Measurements from ENCODE around the gene PHF12.

DNA sequence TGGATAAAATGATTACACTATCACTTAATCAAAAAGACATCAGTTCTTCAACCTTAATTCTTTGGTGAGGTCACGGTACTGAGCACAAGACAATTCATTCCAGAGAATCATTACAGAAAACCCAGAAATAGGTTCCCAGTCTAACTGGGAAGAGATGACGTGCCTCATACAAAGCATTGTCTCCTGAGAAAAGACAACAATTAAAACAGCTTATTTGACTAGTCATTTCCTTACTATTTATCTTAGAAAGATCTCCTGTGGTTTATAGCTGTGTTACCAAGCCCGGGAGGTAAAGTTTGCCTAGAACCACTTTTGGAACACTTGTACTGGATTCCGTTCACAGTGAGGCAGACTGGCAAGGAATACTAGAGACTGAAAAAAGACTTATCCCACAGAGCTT, 5.1 kb downstream of the PHF12 start:
- no peak for TF ChIP-seq CTCF (IDR thresholded peaks at IDR 0.05)
- TF ChIP-seq POLR2AphosphoS5 (IDR thresholded peaks at IDR 0.05; ENCODE audit: low read depth, low read length), result no peak
- no peak for TF ChIP-seq REST (IDR thresholded peaks at IDR 0.05; ENCODE audit: insufficient read depth in 1 of 2, low read depth in 2 of 2, low read length in 1 of 2)
- TF ChIP-seq SIN3A (IDR thresholded peaks at IDR 0.05; ENCODE audit: borderline replicate concordance, insufficient read depth, low read depth, low read length), result no peak
